PC-9 (cell line): ENCODE data around the gene CD68.

Source experiments
- CTCF ChIP-seq: fragments of 200-600 bp; sonication (generic); conservative IDR thresholded peaks from 2 replicates; pipeline ENCODE4 v1.6.1; 2017; ENCODE audit warnings: mixed run types, antibody characterized with exemption, mild to moderate bottlenecking, moderate library complexity
- EZH2 ChIP-seq: fragments of 200-600 bp; sonication (generic); IDR thresholded peaks from 2 replicates; pipeline ENCODE4 v1.8.0; 2017; ENCODE audit warnings: antibody characterized with exemption, low read depth

GRCh38 chr17:7548585-7549400 is 30.6 kb upstream of the CD68 start, which contains the start of gene TNFSF12:
- TF ChIP-seq CTCF: no peak
- TF ChIP-seq EZH2: no peak
